ENCODE data around the gene CSNK1D. TPM values are rescaled to one million over a fixed set of nuclear protein-coding genes. Genes with fewer than 3 reads are reported as not detected.

Gene CSNK1D
- total RNA-seq, 1 donor = 50.3 TPM

- DNase-seq (ENCODE audit: insufficient read length, low spot score, missing footprints) = peak; percentile 100
Measured at GRCh38 chr17:82292251-82293154, 19.0 kb upstream of the CSNK1D start.

GRCh38 chr17:82291582-82292250 lies 18.2 kb upstream of the CSNK1D start:
- H3K27me3 ChIP-seq (ENCODE audit: insufficient read depth, low read length) = no peaks in the 10 kb centered on the region

More at GRCh38 chr17:82292251-82293154, 19.0 kb upstream of the CSNK1D start:
- H4K20me1 ChIP-seq (ENCODE audit: insufficient read depth, low read length) = no peaks in the 10 kb centered on the region
- no peaks in the 10 kb centered on the region for H3K36me3 ChIP-seq (ENCODE audit: insufficient read depth, low read length)
- peak overlapping the region; percentile 89 for H2AFZ ChIP-seq (ENCODE audit: low read length)
- no peaks in the 10 kb centered on the region for H3K27me3 ChIP-seq (ENCODE audit: insufficient read depth, low read length)
- H3K27ac ChIP-seq (ENCODE audit: low read depth, low read length) = peak overlapping the region; percentile 58
- H3K4me2 ChIP-seq (ENCODE audit: insufficient read depth, low read length) = peak overlapping the region; percentile 87
- TF ChIP-seq CTCF (IDR thresholded peaks at IDR 0.05; ENCODE audit: extremely low read depth, low read depth, low read length) = no peak
- no peaks in the 10 kb centered on the region for H3K79me2 ChIP-seq (ENCODE audit: insufficient read depth, low read length)
- H3K4me1 ChIP-seq (ENCODE audit: insufficient read depth, low read length) = peaks cover 23% of the 10 kb centered on the region
- no peaks in the 10 kb centered on the region for H3K9me3 ChIP-seq (ENCODE audit: low read depth, low read length)
- H3K4me3 ChIP-seq (ENCODE audit: insufficient read depth, low read length) = peak overlapping the region; percentile 88

GRCh38 chr17:82287868-82288801 lies 14.6 kb upstream of the CSNK1D start:
- TF ChIP-seq CTCF (IDR thresholded peaks at IDR 0.05; ENCODE audit: extremely low read depth, low read depth, low read length) = no peak
- H2AFZ ChIP-seq (ENCODE audit: low read length) = peak overlapping the region; percentile 20
- H3K4me3 ChIP-seq (ENCODE audit: insufficient read depth, low read length) = no peak overlapping the region
- peaks cover 17% of the 10 kb centered on the region for H3K4me1 ChIP-seq (ENCODE audit: insufficient read depth, low read length)
- H3K4me2 ChIP-seq (ENCODE audit: insufficient read depth, low read length) = peak overlapping the region; percentile 1
- no peak overlapping the region for H3K27ac ChIP-seq (ENCODE audit: low read depth, low read length)
- peak; percentile 72 for DNase-seq (ENCODE audit: insufficient read length, low spot score, missing footprints)
- no peaks in the 10 kb centered on the region for H3K36me3 ChIP-seq (ENCODE audit: insufficient read depth, low read length)
- H3K79me2 ChIP-seq (ENCODE audit: insufficient read depth, low read length) = no peaks in the 10 kb centered on the region
- H4K20me1 ChIP-seq (ENCODE audit: insufficient read depth, low read length) = no peaks in the 10 kb centered on the region
- H3K27me3 ChIP-seq (ENCODE audit: insufficient read depth, low read length) = no peaks in the 10 kb centered on the region
- no peaks in the 10 kb centered on the region for H3K9me3 ChIP-seq (ENCODE audit: low read depth, low read length)

More at GRCh38 chr17:82291582-82292250, 18.2 kb upstream of the CSNK1D start:
- Histone ChIP-seq H3K4me1 (ENCODE audit: insufficient read depth, low read length) (peaks cover 16% of the 10 kb centered on the region), H3K4me3 (ENCODE audit: insufficient read depth, low read length) (peak overlapping the region; percentile 88), H3K79me2 (ENCODE audit: insufficient read depth, low read length) (no peaks in the 10 kb centered on the region), H3K9me3 (ENCODE audit: low read depth, low read length) (no peaks in the 10 kb centered on the region), H2AFZ (ENCODE audit: low read length) (peak overlapping the region; percentile 89), H3K36me3 (ENCODE audit: insufficient read depth, low read length) (no peaks in the 10 kb centered on the region), H4K20me1 (ENCODE audit: insufficient read depth, low read length) (no peaks in the 10 kb centered on the region), H3K27ac (ENCODE audit: low read depth, low read length) (no peak overlapping the region), H3K4me2 (ENCODE audit: insufficient read depth, low read length) (peak overlapping the region; percentile 87)
- no peak for DNase-seq (ENCODE audit: insufficient read length, low spot score, missing footprints)
- TF ChIP-seq CTCF (IDR thresholded peaks at IDR 0.05; ENCODE audit: extremely low read depth, low read depth, low read length) = no peak

Data from osteoblast (primary cell).